Stimulated activated naive B cell treated with anti-CD40 and anti-IgM and Interleukin-4, amounts not matched to agents 10 μg/mL and 1 μg/mL and 100 μg/mL, for 72 hours (primary cell): ENCODE data around the gene ZFP69B.
"Not testable (repeated sequence)": the region's sequence is repeated elsewhere in the genome, so short reads cannot be mapped to it uniquely, and the experiment has no call there.

Source experiments
- ATAC-seq, 2 donors: fragments of 150-1000 bp; cut with Tn5 transposase; replicated peaks; 2 replicates each; pipeline ENCODE4 v1.10.0; 2021; ENCODE audit warnings: moderate library complexity in 1 of 2
- DNase-seq: peaks from one replicate; pipeline ENCODE4 v3.0.0; 2021
- H3K27ac Mint-ChIP-seq: one replicate; pipeline ENCODE4 v1.8.0; 2022; ENCODE audit warnings: mild to moderate bottlenecking, mixed read lengths
- H3K27me3 Mint-ChIP-seq, 2 donors: one replicate each; pipeline ENCODE4 v1.8.0; 2022; ENCODE audit warnings: mixed read lengths in 2 of 2
- H3K36me3 Mint-ChIP-seq, 2 donors: one replicate each; pipeline ENCODE4 v1.8.0; 2022; ENCODE audit warnings: mixed read lengths in 2 of 2, mild to moderate bottlenecking in 1 of 2
- H3K4me1 Mint-ChIP-seq, 2 donors: one replicate each; pipeline ENCODE4 v1.8.0; 2022; ENCODE audit warnings: mixed read lengths in 2 of 2, mild to moderate bottlenecking in 1 of 2
- H3K4me3 Mint-ChIP-seq, 2 donors: one replicate each; pipeline ENCODE4 v1.8.0; 2022; ENCODE audit warnings: mild to moderate bottlenecking in 2 of 2, mixed read lengths in 2 of 2, moderate library complexity in 1 of 2
- H3K9me3 Mint-ChIP-seq, 2 donors: one replicate each; pipeline ENCODE4 v1.8.0; 2022; ENCODE audit warnings: mixed read lengths in 2 of 2, mild to moderate bottlenecking in 1 of 2

Gene ZFP69B

DNA sequence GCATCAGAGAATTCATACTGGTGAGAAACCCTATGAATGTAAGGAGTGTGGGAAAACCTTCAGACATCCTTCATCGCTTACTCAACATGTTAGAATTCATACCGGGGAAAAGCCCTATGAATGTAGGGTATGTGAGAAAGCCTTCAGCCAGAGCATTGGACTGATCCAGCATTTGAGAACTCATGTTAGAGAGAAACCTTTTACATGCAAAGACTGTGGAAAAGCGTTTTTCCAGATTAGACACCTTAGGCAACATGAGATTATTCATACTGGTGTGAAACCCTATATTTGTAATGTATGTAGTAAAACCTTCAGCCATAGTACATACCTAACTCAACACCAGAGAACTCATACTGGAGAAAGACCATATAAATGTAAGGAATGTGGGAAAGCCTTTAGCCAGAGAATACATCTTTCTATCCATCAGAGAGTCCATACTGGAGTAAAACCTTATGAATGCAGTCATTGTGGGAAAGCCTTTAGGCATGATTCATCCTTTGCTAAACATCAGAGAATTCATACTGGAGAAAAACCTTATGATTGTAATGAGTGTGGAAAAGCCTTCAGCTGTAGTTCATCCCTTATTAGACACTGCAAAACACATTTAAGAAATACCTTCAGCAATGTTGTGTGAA lies 12.8 kb downstream of the ZFP69B start:
- no peak for DNase-seq

DNA sequence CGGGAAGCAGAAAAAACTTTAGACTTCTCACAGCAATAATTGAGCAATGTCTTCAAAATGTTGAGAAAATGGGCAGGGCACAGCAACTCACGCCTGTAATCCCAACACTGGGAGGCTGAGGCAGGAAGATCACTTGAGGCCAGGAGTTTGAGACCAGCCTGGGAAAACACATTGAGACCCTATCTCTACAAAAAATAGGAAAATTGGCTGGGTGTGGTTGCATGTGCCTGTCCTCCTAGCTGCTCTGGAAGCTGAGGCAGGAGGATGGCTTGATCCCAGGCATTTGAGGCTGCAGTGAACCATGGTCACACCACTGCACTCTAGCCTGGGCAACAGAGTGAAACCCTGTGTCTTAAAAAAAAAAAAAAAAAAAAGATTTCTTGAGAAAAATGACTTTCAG lies 19.1 kb downstream of the ZFP69B start:
- Mint-ChIP-seq H3K9me3 (peaks cover 41 to 51% of the 10 kb centered on the region in 2 donors), H3K36me3 (peaks cover 56 to 71% of the 10 kb centered on the region in 2 donors), H3K4me3 (no peak overlapping the region), H3K4me1 (no peaks in the 10 kb centered on the region), H3K27me3 (no peaks in the 10 kb centered on the region), H3K27ac (no peak overlapping the region)
- DNase-seq (no peak), ATAC-seq (no peak)

More for the DNA sequence above, 12.8 kb downstream of the ZFP69B start:
- ATAC-seq: no peak
- peak overlapping the region; percentile 71 for H3K27ac Mint-ChIP-seq
- H3K36me3 Mint-ChIP-seq: peaks cover 74 to 93% of the 10 kb centered on the region in 2 donors
- H3K4me1 Mint-ChIP-seq: no peaks in the 10 kb centered on the region
- no peaks in the 10 kb centered on the region for H3K27me3 Mint-ChIP-seq
- peaks cover 44 to 60% of the 10 kb centered on the region in 2 donors for H3K9me3 Mint-ChIP-seq
- no peak overlapping the region for H3K4me3 Mint-ChIP-seq

DNA sequence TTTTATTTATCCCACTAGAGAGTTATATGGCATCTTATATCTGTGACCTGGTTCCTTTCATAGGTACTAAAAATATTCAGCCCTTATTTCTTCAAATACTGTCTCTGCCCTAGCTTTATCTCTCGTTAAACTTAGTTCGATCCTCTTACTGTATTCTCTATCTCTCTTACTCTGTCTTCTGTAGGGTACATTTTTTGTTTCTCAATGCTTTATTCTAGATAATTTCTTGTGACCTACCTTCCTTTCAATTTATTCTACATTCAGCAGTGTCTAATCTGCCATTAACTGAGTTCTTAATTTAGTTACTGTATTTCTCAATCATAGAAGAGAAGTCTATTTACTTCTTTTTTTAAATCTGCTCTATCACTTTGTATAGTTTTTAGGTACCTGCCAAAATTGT lies 25.0 kb downstream of the ZFP69B start:
- Mint-ChIP-seq H3K27ac (no peak overlapping the region), H3K36me3 (peaks cover 25 to 36% of the 10 kb centered on the region in 2 donors), H3K4me3 (no peak overlapping the region), H3K27me3 (no peaks in the 10 kb centered on the region), H3K9me3 (peaks cover 16 to 21% of the 10 kb centered on the region in 2 donors), H3K4me1 (peaks cover 12 to 19% of the 10 kb centered on the region in 2 donors)
- DNase-seq: no peak
- no peak for ATAC-seq

DNA sequence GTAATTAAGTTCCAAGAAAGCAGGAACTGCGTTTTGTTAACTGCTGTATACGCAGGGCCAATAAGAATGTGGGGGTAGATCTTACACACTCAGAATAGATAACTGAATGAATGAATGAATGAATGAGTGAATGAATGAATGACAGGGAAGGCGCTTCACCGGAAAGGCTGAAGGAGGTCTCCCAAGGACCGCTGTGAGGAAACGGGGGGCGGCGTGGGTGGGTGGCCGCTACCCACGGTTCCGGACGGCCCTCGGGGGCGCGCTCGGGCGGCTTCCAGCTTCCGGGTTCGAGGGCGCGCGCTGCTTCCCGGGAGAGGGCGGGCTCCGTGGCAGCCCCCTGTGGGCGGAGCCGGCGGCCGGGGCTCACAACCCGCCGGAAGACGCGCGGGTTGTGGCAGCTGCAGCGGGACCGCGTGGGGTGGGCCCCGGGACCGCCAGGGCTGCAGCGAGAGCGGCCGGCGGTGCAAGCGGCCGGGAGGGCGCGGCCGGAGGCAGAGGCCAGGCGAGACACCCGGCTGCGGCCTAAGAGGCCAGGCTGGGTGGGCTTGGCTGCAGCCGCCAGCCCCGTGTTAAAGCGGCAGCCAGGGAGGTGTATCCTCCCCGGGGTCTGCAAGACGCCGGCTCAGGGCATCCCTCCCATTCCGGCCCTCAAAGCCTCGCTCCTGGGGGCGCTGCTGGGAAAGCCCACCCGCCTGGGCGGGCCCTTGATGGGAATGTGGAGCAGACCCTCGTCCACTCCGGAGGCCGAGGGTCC lies 26.8 kb downstream of the ZFP69B start, which contains the start of gene ZFP69:
ZFP69 (plus strand) TSS at position 367 of the 754 bp plus-strand sequence. CDS start 2,072 bp downstream, outside the sequence.
- peak within 1 kb of the TSS; percentile 82 to 85 for H3K4me3 Mint-ChIP-seq
- H3K36me3 Mint-ChIP-seq: peaks cover 27 to 40% of the 10 kb centered on the region in 2 donors
- H3K27me3 Mint-ChIP-seq: no peaks in the 10 kb centered on the region
- peak within 1 kb of the TSS; percentile 80 for H3K27ac Mint-ChIP-seq
- peak; percentile 92 to 94 for ATAC-seq
- DNase-seq: peak; percentile 78
- peaks cover 12 to 19% of the 10 kb centered on the region in 2 donors for H3K4me1 Mint-ChIP-seq
- peaks cover 13 to 18% of the 10 kb centered on the region in 2 donors for H3K9me3 Mint-ChIP-seq

DNA sequence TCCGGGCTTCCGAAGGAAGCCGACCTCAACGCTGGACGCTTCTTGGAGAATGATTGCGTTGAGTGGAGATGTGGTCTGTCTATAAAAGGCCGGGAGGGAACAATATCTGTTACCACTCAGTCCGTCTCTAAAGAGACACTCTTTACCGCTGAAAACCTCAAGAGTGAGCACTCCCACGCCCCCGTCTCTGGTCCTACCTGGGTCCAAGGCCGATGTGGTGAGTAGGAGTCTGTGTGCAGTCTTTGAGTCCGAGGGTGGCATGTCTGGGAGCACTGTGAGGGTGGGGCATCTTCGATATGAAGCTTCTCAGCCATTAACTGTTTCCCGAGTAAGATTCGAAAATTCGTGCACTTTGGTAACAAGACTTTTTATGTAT lies 27.4 kb downstream of the ZFP69B start:
- DNase-seq (peak; percentile 6), ATAC-seq (peak; percentile 55 to 57)
- peak overlapping the region; percentile 76 for H3K27ac Mint-ChIP-seq
- peaks cover 12 to 19% of the 10 kb centered on the region in 2 donors for H3K4me1 Mint-ChIP-seq
- H3K9me3 Mint-ChIP-seq: peaks cover 10 to 16% of the 10 kb centered on the region in 2 donors
- H3K36me3 Mint-ChIP-seq: peaks cover 30 to 43% of the 10 kb centered on the region in 2 donors
- H3K4me3 Mint-ChIP-seq: peak overlapping the region; percentile 82 to 85
- no peaks in the 10 kb centered on the region for H3K27me3 Mint-ChIP-seq

- peaks cover 5 to 11% of the 10 kb centered on the region in 2 donors for H3K9me3 Mint-ChIP-seq
- H3K27me3 Mint-ChIP-seq: no peaks in the 10 kb centered on the region
- H3K27ac Mint-ChIP-seq: peak overlapping the region; percentile 76
- DNase-seq (no peak), ATAC-seq (no peak)
- H3K4me1 Mint-ChIP-seq: peaks cover 12 to 19% of the 10 kb centered on the region in 2 donors
- peak overlapping the region; percentile 82 to 85 for H3K4me3 Mint-ChIP-seq
- peaks cover 30 to 42% of the 10 kb centered on the region in 2 donors for H3K36me3 Mint-ChIP-seq
Measured at GRCh38 chr1:40478276-40478675, 28.0 kb downstream of the ZFP69B start.

DNA sequence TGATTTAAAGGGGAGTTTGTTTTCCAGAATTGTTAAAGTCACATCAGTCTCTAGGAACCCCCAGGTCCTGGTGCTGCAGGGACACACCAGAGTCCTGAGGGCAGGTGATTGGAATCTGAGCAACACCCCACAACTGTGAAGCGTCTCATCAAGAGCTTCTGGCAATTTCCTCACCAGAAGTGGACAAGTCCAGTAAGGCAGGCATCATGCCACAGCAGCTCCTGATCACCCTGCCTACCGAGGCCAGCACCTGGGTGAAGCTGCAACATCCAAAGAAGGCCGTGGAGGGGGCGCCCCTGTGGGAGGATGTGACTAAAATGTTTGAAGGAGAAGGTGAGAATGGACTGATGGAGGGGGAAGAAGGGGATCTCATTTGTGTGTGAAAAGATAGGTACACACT lies 28.9 kb downstream of the ZFP69B start:
- no peak overlapping the region for H3K4me3 Mint-ChIP-seq
- H3K9me3 Mint-ChIP-seq: peaks cover 5 to 6% of the 10 kb centered on the region in 2 donors
- H3K27ac Mint-ChIP-seq: no peak overlapping the region
- H3K4me1 Mint-ChIP-seq: peaks cover 12 to 19% of the 10 kb centered on the region in 2 donors
- no peaks in the 10 kb centered on the region for H3K27me3 Mint-ChIP-seq
- DNase-seq (no peak), ATAC-seq (no peak)
- H3K36me3 Mint-ChIP-seq: peaks cover 36 to 51% of the 10 kb centered on the region in 2 donors

DNA sequence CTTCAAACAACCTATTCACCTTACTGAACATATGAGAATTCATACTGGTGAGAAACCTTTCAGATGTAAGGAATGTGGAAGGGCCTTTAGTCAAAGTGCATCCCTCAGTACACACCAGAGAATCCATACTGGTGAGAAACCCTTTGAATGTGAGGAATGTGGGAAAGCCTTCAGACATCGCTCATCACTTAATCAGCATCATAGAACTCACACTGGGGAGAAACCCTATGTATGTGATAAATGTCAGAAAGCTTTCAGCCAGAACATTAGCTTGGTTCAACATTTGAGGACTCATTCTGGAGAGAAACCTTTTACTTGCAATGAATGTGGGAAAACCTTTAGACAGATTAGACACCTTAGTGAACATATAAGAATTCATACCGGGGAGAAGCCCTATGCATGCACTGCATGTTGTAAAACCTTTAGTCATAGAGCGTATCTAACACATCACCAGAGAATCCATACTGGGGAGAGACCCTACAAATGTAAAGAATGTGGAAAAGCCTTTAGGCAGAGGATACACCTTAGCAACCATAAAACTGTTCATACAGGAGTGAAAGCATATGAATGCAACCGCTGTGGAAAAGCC lies 45.1 kb downstream of the ZFP69B start:
- Mint-ChIP-seq H3K4me1 (no peaks in the 10 kb centered on the region), H3K36me3 (peaks cover 72 to 83% of the 10 kb centered on the region in 2 donors), H3K9me3 (peaks cover 30 to 51% of the 10 kb centered on the region in 2 donors), H3K27me3 (no peaks in the 10 kb centered on the region), H3K27ac (no peak overlapping the region), H3K4me3 (no peak overlapping the region)
- no peak for ATAC-seq
- DNase-seq: no peak

GRCh38 chr1:40502651-40503050 lies 52.4 kb downstream of the ZFP69B start:
- not testable (repeated sequence) for H3K27ac Mint-ChIP-seq, H3K4me3 Mint-ChIP-seq, H3K27me3 Mint-ChIP-seq, DNase-seq, ATAC-seq, H3K4me1 Mint-ChIP-seq
- Mint-ChIP-seq H3K9me3 (peaks cover 30 to 40% of the 10 kb centered on the region in 2 donors), H3K36me3 (peaks cover 58 to 74% of the 10 kb centered on the region in 2 donors)

GRCh38 chr1:40507973-40508372 lies 57.7 kb downstream of the ZFP69B start:
- peaks cover 41 to 55% of the 10 kb centered on the region in 2 donors for H3K36me3 Mint-ChIP-seq
- H3K4me1 Mint-ChIP-seq: peaks cover 9 to 11% of the 10 kb centered on the region in 2 donors
- peaks cover 20 to 24% of the 10 kb centered on the region in 2 donors for H3K9me3 Mint-ChIP-seq
- H3K27ac Mint-ChIP-seq: peak overlapping the region; percentile 96
- peak overlapping the region; percentile 88 to 94 for H3K4me3 Mint-ChIP-seq
- no peak for DNase-seq
- no peak for ATAC-seq
- no peaks in the 10 kb centered on the region for H3K27me3 Mint-ChIP-seq

DNA sequence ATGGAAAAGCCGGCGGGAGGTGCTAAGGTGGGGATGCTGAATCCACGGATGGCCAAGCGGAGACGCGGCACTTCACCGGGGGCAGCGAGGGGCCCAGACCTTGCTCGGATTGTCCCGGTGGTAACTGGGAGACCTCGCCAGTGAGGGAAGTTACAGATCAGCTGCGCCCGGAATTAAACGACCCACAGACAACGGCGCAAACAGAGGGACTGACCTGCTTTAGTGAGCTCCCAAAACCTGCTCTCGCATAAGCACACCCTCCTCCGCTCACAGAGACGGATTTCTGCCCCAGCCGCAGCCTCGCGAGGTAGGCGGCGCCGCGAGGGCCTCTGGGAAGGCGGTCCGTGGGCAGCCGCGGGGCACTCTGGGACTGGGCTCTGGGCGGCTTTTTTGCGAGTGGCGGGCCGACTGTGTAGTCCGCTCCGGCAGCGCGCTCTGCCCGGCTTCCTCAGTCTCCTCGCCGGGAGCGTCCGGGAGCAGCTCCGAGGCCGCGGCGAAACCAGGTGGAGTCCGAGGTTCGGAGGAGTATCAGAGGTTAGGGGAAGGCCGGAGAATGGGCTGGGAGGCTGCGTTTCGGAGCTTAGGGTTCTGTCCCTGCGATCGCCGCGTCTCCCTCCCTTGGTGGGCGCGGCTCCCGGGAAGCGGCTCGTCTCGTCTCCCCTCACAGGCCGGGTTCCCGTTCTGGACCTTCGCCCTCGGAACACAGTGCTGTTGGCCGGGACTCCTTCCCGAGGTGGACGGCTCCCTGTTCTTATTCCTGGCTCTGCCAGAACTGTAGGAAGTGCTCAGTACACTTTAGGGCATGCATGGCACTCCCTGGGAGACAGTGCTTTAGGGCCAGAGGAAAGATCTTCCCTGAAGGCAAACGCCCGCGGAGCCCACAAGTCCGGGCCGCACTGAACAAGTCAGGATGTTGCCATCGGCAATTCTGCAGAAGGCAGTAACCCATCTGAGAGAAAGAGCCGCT lies 58.4 kb downstream of the ZFP69B start, which contains the start of gene EXO5:
EXO5 (plus strand) TSS at position 393 of the 967 bp plus-strand sequence. CDS start 5,778 bp downstream, outside the sequence.
- Mint-ChIP-seq H3K9me3 (peaks cover 20 to 21% of the 10 kb centered on the region in 2 donors), H3K4me3 (peak within 1 kb of the TSS; percentile 88 to 94), H3K27ac (peak within 1 kb of the TSS; percentile 96), H3K36me3 (peaks cover 39 to 50% of the 10 kb centered on the region in 2 donors), H3K27me3 (no peaks in the 10 kb centered on the region), H3K4me1 (peaks cover 9 to 11% of the 10 kb centered on the region in 2 donors)
- DNase-seq (peak; percentile 86), ATAC-seq (peak; percentile 98 to 99)
